Fibroblast of skin of left biceps (primary cell): ENCODE results near the gene COX11.

Experiments
- DNase-seq, 2 experiments: peaks; one replicate each; pipeline ENCODE4 v3.0.0-alpha.2; 2013; ENCODE audit warnings: low read depth in 2 of 2

COX11 gene, protein sequence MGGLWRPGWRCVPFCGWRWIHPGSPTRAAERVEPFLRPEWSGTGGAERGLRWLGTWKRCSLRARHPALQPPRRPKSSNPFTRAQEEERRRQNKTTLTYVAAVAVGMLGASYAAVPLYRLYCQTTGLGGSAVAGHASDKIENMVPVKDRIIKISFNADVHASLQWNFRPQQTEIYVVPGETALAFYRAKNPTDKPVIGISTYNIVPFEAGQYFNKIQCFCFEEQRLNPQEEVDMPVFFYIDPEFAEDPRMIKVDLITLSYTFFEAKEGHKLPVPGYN

DNA sequence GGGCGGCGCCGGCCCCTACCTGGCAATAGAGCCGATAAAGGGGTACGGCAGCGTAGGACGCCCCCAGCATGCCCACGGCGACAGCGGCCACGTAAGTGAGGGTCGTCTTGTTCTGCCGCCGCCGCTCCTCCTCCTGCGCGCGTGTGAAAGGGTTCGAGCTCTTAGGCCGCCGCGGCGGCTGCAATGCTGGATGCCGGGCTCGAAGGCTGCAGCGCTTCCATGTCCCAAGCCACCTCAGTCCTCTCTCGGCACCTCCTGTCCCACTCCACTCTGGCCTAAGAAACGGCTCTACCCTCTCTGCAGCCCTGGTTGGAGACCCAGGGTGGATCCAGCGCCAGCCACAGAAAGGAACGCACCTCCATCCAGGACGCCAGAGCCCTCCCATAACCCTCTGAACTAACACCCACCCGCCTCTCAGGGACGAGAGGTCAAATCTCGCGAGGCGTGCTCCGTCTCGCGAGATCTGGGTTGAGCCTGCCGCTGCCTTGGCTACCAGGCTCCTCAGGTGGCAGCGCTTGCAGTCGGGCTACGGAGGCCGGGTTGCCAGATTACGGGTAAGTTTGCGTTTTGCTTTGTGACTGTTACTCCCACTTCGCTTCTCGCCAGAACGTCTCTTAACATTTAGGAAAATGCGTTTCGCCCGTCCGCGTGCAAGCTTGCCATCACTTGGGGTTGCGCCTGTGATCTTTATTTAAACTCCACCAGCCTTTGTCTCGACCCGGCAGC lies at the start of gene COX11, which contains the start of gene STXBP4:
COX11 (minus strand) TSS at position 393 of the 726 bp plus-strand sequence; CDS start at position 385, 8 bp downstream.
STXBP4 (plus strand) TSS at position 504 of the 726 bp plus-strand sequence. CDS start 17,455 bp downstream, outside the sequence.
- peak; percentile 91 for DNase-seq

DNA sequence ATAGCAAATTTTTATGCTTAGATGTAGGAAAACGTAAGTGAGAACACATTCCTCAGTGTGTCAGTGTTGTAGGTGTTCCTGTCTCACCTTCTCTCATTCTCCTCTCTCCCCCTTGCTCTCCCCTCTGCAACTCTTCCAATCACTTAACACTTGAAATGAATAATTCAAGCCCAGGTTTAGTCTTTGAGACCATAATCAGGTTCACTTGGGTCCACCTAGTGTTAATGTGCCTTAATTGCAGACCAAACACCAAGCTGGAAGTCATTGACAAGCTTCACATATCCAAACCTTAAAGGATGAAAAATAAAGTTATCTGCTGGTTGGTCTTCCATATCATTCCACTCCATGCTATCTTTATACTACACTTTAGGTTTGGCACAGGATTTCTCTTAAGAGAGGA lies 37.1 kb upstream of the COX11 start:
- DNase-seq, result no peak

DNA sequence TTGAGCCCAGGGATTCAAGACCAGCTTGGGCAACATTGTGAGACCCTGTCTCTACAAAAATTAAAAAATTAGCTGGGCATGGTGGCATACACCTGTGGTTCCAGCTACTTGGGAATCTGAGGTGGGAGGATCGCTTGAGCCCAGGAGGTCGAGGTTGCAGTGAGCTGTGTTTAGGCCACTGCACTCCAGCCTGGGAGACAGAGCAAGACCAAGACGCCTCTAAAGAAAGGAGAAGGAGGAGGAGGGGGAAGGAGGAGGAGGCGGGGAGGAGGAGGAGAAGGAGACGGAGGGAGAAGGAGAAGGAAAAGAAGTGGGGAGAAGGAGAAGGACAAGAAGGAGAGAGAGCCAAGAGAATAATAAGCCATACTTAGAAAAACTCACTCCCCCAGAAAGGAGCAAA lies 36.0 kb upstream of the COX11 start:
- DNase-seq, result no peak

DNA sequence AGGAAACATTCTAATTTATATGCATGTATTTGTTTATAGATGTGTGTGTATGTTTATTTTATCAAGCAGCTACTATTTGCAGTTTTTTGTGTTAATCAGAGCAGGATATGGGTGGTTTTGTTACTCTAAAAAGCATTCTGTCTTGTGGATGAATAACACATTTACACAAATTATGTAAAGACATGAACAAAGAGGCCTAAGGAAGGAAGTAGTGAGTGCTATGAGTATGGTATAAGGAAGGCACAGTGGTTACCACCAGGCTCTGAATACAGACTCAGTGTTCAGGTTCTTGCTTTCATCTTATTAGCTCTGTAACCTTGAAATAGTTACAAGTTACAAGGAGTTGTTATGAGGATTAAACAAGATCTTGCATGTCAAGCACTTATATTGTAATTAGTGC lies 34.0 kb upstream of the COX11 start:
- no peak for DNase-seq

DNA sequence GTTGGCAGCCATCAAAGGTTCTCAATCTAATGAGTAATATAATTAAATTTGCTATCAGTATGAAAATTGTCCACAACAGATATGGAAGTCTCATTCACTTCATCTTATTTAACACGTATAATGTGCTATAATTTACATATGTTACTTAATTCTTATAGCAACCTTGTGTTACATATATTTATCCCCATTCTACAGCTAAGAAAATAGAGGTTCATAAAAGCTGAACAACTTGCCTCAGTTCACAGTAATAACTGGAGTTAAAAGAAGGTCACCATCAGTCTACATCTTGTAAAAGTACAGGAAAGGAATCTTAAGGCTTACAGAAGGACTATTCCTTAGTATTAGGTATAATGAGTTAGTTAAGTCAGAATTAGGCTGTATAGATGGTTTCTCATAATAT lies 28.0 kb upstream of the COX11 start:
- no peak for DNase-seq

DNA sequence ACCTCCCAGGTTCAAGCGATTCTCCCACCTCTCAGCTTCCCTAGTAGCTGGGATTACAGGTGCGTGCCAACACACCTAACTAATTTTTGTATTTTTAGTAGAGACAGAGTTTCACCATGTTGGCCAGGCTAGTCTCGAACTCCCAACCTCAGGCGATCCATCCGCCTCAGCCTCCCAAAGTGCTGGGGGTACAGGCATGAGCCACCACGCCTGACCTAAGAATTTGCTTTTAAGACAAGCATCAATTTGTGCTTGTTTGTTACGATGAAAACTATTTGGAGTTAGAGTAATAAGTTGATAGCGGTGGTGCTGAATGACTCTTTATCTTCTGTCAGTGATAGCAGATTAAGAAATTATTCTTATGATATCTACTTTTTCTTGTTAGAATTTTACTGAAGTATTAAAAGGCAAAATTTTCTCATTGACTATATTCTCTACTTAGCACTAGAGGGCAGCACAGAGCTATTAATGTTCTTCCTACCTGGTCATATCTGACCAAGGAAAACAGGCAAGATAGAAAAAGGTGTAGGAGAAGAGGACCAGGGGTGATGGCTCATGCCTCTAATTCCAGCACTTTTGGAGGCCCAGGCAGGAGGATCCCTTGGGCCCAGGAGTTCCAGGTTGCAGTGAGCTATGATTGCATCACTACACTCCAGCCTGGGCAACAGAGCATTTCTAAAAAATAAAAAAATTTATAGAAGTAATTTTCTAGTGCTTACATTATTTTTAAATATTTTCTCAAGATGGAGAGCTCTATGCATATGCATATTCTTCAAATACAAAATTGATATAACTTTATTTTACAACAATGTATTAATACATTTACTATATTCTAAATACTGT lies 24.6 kb upstream of the COX11 start:
- DNase-seq, result peak in 1 of 2 experiments; percentile 2

DNA sequence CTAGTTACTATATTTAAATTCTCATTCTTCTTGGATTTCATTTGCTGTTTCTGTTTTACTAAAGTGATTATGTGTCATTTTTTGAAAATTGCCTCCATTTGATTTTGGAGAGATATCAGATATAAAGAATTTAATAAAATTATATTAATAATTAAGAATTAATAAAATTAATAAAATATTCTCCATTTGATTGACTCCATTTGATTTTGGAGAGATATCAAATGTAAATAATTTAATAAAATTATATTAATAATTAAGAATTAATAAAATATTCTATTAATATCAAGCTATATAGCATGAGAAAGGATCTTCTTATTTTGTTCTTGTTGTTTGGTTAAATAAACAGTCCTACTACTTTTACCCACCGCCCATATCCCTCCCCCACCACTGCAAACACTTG lies 23.1 kb upstream of the COX11 start:
- DNase-seq, result no peak

DNA sequence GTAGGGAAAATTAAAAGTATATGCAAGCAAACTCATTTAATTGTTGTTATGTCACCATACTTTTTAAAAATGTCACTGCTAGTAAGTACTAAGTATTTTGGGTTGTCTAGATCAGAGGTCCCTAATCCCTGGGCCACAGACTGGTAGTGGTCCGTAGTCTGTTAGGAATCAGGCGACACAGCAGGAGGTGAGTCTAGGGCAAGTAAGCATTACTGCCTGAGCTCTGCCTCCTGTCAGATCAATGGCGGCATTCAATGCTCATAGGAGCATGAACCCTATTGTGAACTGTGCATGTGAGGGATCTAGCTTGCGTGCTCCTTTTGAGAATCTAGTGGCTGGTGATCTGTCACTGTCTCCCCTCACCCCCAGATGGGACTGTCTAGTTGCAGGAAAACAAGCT lies 21.7 kb upstream of the COX11 start:
- DNase-seq, result no peak

DNA sequence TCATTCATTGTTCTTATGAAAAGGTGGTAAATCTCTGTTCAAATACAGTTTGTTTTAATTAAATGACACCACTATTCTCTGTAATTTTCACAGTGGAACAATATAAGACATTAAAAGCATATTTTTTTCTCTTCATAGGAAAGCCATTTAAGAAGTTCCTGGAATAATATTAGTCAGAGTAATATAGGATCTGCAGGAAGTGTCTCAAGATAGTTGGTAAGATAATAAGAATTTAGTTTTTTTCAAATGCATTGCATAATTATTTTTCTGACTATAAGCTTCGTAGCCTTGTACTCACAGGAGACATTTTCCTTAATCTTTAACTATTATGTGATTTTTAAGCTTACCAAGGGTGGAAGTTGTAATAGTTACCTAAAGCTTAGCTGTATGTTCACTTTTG lies 17.0 kb upstream of the COX11 start:
- DNase-seq, result no peak

DNA sequence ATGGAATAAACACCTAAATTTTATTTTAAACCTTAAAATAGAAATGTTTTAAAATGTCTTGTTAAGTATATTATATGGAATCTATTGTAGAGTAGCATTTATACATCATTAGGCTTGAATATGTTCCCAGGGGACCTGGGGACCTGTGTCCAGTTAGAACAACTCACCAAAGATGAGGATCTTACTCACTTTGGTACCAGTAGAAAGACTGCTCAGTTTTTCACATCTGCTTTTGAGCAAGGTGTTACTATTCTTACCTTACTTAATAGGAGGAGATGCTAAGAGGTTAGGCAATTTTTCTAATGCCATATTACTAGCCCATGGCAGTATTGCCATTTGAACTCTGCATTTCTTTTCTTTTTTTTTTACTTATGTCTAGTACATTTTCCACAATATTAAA lies 14.8 kb upstream of the COX11 start:
- no peak for DNase-seq

DNA sequence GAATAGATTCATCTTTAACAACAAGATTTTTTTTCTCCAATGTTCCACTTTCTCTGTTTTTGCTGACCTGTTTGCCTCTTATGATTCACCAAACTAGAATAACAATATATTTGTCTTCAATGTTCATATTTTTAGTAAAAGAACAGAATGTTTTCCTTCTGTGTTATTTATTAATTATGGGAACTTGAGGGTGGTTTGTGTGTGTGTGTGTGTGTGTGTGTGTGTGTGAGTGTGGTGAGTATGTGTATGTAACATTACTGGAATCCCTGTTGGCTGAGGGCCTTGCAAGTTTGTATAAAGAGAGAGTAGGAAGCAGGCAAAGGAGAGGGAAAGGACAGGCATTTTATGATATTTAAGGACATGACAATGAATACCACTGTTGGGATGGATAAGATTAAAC lies 13.9 kb upstream of the COX11 start:
- DNase-seq, result no peak

DNA sequence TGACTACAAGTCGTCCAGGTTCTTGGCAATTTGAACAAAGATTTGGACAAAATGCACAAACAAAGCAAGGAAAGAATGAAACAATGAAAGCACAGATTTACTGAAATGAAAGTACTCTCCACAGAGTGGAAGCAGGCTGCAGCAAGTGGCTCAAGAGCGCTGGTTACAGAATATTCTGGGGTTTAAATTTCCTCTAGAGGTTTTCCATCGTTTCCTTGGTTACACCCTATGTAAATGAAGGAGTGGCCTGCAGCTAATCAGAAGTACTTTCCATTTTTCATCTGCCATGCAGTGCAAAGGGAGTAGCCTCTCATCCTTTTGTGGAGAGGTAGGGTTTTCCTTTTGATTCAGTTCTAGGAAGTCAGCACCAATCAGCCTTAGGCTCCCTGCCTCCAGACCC lies 11.9 kb upstream of the COX11 start:
- DNase-seq, result no peak

DNA sequence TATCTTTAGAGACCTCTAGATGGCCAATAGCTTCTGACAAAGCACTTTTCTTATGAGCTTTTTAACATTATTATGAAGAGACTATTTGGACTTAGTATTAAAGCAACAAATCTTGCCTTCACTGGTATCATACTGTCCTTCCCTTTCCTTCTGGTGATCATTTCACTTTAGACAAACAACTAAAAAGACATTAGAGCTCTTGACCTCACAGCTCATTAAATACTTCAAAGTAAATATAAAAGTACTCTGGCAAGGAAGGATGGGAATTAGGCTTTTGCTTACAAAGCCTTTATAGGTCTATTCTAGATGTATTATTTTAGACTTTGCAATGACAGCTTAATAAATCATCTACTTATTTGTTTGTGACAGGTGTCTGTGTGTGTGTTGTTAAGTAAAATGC lies 11.2 kb upstream of the COX11 start:
- no peak for DNase-seq

DNA sequence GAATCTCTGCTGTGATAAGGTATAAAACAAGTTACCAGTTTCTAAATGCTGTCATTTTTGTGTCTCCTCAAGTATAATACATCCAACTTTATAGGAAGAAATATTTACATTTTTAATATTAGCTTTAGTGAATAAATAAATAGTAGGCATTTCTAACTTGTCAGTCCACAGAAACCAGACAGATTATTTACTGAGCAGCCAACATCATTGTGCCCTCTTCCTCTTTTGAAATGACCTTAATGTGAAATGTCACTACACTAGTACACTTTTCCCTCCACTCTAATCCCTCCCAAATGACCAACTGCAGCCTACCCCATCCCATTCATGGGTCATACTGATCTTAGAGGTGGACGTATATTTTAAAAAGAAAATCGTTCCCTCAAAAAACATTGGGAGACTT lies 9.3 kb upstream of the COX11 start:
- DNase-seq, result no peak

DNA sequence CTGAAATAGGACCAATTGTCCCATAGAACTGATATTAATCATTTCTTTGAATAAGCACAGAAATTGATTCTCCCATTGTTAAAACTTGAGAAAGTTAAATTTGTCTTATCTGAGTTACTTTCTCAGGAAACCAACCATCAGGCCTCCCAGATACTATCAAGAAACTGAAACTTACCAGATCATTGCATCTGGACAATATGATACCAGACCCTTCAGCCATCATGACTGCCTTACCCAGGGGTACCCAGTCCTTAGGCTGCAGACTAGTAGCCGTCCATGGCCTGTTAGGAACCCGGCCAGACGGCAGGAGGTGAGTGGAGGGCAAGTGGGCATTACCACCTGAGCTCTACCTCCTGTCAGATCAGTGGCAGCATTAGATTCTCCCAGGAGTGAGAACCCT lies 7.9 kb upstream of the COX11 start:
- DNase-seq, result no peak

DNA sequence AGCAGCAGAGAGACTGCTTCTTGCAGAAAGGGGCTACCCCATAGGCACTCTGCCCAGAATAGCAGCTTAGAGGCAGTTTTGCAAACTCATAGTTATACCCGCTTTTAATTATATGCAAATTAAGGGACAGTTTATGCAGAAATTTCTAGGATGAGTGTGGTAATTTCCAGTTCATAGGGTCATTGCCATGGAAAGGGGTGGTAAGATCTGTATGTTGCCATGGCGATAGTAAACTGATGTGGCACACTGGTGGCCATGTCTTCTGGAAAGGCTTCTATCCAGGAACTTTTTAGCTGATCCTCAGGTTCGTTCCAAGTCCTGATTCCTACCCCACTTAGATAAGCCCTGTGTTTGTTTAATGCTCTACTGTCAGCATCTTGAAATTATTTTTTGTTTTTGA lies 6.3 kb upstream of the COX11 start:
- no peak for DNase-seq

DNA sequence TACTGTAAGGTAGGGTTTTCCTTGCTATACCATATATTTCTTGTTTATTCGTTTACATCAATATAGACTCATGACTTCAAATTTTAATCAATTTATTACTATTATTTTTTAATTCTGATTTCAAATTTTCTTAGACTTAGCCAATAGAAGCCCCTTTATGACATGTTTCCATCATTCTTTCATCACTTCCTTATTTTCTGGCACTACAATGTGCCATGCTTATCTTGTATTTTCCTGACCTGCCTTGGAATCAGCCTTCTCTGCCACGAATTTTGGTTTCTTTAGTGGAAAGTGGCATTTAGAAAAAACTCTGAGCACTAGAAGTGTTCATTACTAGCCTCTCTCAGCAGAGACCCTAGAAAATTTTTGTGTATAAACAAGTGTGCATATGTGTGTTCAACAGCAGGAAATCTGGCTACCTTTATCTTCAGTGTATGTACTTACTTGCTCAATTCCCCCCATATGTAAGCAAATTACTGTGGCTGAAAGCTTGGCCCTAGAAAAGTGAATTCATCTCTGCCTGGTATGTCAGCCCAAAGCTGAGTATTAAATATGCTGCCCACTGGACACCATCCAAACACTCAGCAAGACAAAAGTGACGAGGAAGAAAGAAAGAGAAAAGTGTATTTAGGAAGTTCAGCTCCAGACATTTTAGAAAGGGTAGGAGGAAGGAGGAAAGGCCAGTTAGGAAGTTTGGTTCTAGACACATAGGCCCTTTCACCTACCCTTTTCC lies 4.1 kb upstream of the COX11 start:
- DNase-seq, result no peak

DNA sequence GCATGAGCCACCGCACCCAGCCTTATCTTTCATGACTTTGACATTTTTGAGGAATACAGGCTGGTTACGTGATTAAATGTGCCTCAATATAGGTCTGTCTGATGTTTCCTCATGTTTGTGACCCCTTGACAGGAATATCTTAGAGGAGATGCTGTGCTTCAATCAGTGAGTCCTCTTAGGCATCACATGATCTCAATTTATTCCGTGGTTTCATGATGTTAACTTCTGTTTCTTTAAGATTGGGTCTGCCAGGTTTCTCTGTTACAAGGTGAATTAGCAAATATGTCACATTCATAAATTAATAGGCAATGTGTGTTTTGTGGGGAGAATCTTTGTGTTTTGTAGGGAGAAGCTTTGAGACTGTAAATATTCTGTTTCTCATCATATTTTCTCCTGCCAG lies 3.4 kb upstream of the COX11 start:
- DNase-seq, result no peak

DNA sequence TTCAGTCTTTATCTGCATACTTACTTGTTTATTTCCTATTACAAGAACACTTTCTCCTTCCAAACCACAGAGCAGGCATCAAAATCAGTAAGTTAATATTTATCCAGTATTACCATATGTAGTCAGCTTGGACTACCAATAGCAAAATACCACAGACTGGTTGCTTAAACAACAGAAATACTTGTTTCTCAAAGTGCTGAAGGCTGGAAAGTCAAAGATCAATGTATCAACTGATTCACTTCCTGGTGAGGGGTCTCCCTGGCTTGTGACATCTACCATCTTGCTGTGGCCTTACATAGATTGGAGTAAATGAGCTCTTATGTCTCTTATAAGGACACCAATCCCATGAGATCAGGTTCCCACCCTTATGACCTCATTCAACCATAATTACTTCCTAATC lies 2.7 kb upstream of the COX11 start:
- no peak for DNase-seq

DNA sequence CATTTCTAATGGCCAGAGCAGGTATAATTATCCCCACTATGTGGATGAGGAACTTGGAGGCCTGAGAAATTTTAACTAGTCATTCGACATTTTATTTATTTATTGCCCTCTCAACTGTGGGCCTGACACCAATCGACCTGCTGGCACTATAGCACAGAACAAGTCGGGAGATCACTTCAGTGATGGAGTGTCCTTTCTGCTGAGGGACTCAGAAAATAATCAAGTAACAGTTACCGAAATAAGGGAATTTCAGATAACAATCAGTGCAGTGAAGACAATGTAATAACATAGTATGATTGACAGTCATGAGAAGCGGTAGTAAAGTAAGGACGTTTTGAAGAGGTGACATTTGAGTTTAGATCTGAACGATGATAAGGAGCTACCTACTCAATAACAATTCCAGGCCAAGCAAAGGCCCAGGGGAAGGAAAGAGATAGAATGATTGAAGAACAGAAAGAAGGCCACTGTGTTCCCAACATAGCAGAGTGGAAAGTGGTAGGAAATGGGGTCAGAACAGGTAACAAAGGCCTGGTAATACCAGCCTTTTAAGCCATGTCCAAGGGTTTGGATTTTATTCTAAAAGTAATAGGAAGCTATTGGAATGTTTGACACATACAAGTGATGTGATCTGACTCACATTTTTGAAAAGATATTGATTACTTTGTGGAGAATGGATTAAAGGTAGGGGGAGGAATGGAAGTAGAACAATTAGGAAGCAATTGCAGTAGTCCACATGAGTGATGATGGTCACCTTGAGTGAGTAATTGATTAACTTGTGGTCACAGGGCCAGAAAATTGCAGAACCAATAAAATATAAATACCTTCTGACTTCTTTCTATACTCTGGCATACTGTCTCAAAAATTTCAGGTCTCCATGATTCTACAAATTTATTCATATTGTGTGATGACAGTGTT lies 1.5 kb upstream of the COX11 start:
- DNase-seq, result no peak

DNA sequence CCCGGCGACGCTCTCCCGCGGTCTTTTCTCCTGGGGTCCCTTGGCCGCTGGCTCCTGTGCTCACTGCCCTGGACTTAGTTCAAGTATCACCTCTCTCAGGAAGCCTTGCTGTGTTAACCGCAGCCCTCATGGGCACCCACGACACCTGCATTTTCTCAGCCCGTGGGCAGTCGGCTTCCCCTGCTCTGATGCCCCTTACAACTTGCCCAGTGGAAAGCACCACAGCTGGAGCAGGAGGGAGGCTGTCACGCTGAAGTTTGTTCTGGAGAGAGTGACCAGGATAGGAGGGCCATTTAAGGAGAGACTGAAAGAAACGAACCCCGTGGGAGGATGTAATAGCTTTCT lies 506 bp upstream of the COX11 start:
- DNase-seq, result no peak
